GM21825 (cell line): ENCODE results near the gene FEZF2.

Source experiments
- ATAC-seq: cut with Tn5 transposase; IDR thresholded peaks from one replicate; pipeline ENCODE4 v1.9.1; 2021; ENCODE audit warnings: mild to moderate bottlenecking, moderate library complexity; ENCODE audit not compliant: unreplicated experiment

Gene FEZF2

GRCh38 chr3:62373714-62374333 lies 474 bp upstream of the FEZF2 start:
- ATAC-seq, result no peak

- no peak for ATAC-seq
Measured at GRCh38 chr3:62372621-62373041, 719 bp downstream of the FEZF2 start.

- no peak for ATAC-seq
Measured at GRCh38 chr3:62371720-62372591, 1.4 kb downstream of the FEZF2 start.

GRCh38 chr3:62370858-62371719 lies 2.3 kb downstream of the FEZF2 start:
- ATAC-seq, result no peak

- no peak for ATAC-seq
Measured at GRCh38 chr3:62370112-62370857, 3.1 kb downstream of the FEZF2 start.

- no peak for ATAC-seq
Measured at GRCh38 chr3:62369476-62369743, 3.9 kb downstream of the FEZF2 start.

GRCh38 chr3:62368705-62369475 lies 4.5 kb downstream of the FEZF2 start:
- no peak for ATAC-seq

- ATAC-seq, result no peak
Measured at GRCh38 chr3:62368290-62368704, 5.1 kb downstream of the FEZF2 start.

- no peak for ATAC-seq
Measured at GRCh38 chr3:62367763-62368195, 5.6 kb downstream of the FEZF2 start.

- ATAC-seq, result no peak
Measured at GRCh38 chr3:62366126-62366484, 7.2 kb downstream of the FEZF2 start.

GRCh38 chr3:62365391-62366125 lies 7.8 kb downstream of the FEZF2 start:
- no peak for ATAC-seq

- no peak for ATAC-seq
Measured at GRCh38 chr3:62364191-62364590, 9.2 kb downstream of the FEZF2 start.

GRCh38 chr3:62363275-62363674 lies 10.1 kb downstream of the FEZF2 start:
- ATAC-seq, result no peak

- ATAC-seq, result no peak
Measured at GRCh38 chr3:62361824-62362223, 11.5 kb downstream of the FEZF2 start.

GRCh38 chr3:62361261-62361660 lies 12.1 kb downstream of the FEZF2 start:
- ATAC-seq, result peak; percentile 85

GRCh38 chr3:62359531-62359930 lies 13.8 kb downstream of the FEZF2 start:
- no peak for ATAC-seq

GRCh38 chr3:62356356-62356755 lies 17.0 kb downstream of the FEZF2 start:
- no peak for ATAC-seq

- ATAC-seq, result no peak
Measured at GRCh38 chr3:62355703-62356102, 17.6 kb downstream of the FEZF2 start.

GRCh38 chr3:62343755-62344154 lies 29.6 kb downstream of the FEZF2 start:
- no peak for ATAC-seq

- ATAC-seq, result no peak
Measured at GRCh38 chr3:62335196-62335595, 38.2 kb downstream of the FEZF2 start.
